HUES6 (cell line): ENCODE data around the gene SCYL3.
"Not testable (repeated sequence)": the region's sequence is repeated elsewhere in the genome, so short reads cannot be mapped to it uniquely, and the experiment has no call there.

Experiments used
- H3K27ac ChIP-seq: 2 replicates; pipeline ENCODE4 v1.7.0; 2013; ENCODE audit warnings: low read depth, mild to moderate bottlenecking, low read length, inconsistent platforms
- H3K27me3 ChIP-seq: 2 replicates; pipeline ENCODE4 v1.6.1; 2013; ENCODE audit warnings: low read length; ENCODE audit not compliant: control insufficient read depth, insufficient read depth
- H3K36me3 ChIP-seq: 2 replicates; pipeline ENCODE4 v1.6.1; 2013; ENCODE audit warnings: low read length; ENCODE audit not compliant: control insufficient read depth, insufficient read depth
- H3K4me1 ChIP-seq: 2 replicates; pipeline ENCODE4 v1.6.1; 2013; ENCODE audit warnings: low read length; ENCODE audit not compliant: control insufficient read depth, insufficient read depth
- H3K4me3 ChIP-seq: 2 replicates; pipeline ENCODE4 v1.5.1; 2013; ENCODE audit warnings: low read depth, low read length
- H3K9ac ChIP-seq: one replicate; pipeline ENCODE4 v1.6.1; 2013; ENCODE audit warnings: mild to moderate bottlenecking, low read length
- H3K9me3 ChIP-seq: 2 replicates; pipeline ENCODE4 v1.6.1; 2013; ENCODE audit warnings: low read depth, low read length; ENCODE audit not compliant: control insufficient read depth, insufficient read depth

The SCYL3 gene

DNA sequence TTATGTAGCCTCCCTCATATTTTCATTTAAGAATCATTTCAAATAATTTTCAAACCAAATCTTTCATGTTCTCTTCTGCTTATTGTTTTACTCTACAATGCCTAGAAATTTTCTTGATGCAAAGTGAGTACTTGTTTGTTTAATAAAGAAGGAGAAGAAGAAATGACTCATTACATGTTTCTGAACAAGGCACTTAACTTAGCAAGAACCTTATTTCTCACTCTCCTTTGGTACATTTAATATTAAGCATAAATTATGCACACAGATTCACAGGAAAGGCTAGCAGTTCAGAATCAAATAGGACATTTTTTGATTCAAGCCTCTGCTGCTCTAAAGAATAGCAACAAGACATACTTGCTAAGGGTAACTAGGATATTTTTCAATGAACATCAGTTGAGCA is 9.1 kb downstream of the SCYL3 start:
- no peak overlapping the region for H3K4me3 ChIP-seq
- H3K36me3 ChIP-seq, result peaks cover 33% of the 10 kb centered on the region
- H3K4me1 ChIP-seq, result 0 out of 2 replicates have a peak, but pooled peaks cover 2% of the 10 kb centered on the region
- no peak overlapping the region for H3K9ac ChIP-seq
- H3K27me3 ChIP-seq, result no peaks in the 10 kb centered on the region
- no peaks in the 10 kb centered on the region for H3K9me3 ChIP-seq
- H3K27ac ChIP-seq, result no peak overlapping the region

DNA sequence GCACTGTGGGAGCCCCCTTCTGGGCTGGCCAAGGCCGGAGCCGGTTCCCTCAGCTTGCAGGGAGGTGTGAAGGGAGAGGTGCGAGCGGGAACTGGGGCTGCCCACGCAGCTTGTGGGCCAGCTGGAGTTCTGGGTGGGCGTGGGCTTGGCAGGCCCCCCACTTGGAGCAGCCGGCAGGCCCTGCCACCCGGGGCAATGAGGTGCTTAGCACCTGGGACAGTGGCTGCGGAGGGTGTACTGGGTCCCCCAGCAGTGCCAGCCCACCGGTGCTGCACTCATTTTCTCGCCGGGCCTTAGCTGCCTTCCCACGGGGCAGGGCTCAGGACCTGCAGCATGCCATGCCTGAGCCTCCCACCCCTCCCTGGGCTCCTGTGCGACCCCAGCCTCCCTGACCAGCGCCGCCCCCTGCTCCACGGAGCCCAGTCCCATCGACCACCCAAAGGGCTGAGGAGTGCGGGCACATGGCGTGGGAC is 11.6 kb downstream of the SCYL3 start:
- H3K27ac ChIP-seq, result no peak overlapping the region
- H3K9me3 ChIP-seq, result no peaks in the 10 kb centered on the region
- H3K36me3 ChIP-seq, result peaks cover 35% of the 10 kb centered on the region
- H3K4me3 ChIP-seq, result no peak overlapping the region
- H3K4me1 ChIP-seq, result no peaks in the 10 kb centered on the region
- H3K9ac ChIP-seq, result no peak overlapping the region
- no peaks in the 10 kb centered on the region for H3K27me3 ChIP-seq

DNA sequence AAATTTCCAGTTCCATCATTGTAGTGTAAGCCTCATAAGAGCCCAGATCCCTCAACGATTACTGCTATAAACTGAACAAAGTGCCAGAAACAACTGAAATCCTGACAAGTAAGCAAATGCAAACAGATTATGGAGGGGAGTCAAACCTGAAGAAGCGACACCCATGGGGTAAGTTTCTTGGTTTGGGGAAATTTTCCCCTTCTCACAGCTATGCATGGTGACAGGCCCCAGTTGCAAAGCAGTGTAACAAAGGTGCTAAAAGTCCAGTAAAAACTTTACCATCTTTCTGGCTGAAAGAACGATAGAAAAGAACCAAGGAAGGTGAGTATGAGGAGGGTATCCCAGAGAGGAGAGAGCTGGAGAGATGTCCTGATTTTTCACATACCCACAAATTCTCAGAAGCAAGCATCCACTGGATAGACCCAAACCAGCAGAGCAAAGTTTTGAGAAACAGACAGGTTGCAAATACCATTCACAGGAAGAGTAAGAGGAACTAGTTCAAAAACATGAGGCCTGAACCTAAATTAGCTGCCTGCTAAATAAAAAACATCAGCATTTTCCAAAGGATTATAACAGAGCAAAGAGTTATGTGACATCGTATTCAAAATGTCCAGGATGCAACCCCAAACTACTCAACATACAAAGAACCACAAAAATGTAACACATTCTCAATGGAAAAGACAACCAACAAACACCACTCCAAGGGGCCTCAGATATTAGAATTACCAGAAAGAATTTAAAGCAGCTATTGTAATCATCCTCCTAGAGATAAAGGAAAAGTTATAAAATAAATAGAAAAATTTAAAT is 14.5 kb downstream of the SCYL3 start:
- Histone ChIP-seq H3K4me1 (no peaks in the 10 kb centered on the region), H3K36me3 (peaks cover 43% of the 10 kb centered on the region), H3K9ac (no peak overlapping the region), H3K4me3 (no peak overlapping the region), H3K27me3 (no peaks in the 10 kb centered on the region), H3K27ac (no peak overlapping the region), H3K9me3 (no peaks in the 10 kb centered on the region)

DNA sequence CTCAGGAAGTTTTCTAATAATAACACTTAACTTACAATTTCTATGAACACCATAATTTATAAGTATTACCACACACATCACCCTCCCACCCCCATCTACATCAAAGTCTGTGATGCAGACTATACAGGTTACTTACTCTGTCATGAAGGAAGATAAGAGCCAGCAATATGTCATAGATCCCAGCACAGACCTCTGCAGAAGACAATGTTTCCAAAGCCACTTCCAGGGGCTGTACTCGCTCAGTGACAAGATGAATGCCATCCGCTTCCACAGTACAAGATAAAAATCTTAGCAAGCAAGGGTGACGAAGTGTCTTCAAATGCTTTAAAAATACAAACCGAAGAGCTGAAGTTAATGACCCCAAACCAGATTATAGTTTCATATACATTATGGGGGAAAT is 15.2 kb downstream of the SCYL3 start:
- Histone ChIP-seq H3K9ac (no peak overlapping the region), H3K27ac (no peak overlapping the region), H3K36me3 (peaks cover 50% of the 10 kb centered on the region), H3K9me3 (no peaks in the 10 kb centered on the region; the same call in 1 of the 2 replicates), H3K4me3 (no peak overlapping the region), H3K4me1 (no peaks in the 10 kb centered on the region), H3K27me3 (no peaks in the 10 kb centered on the region)

DNA sequence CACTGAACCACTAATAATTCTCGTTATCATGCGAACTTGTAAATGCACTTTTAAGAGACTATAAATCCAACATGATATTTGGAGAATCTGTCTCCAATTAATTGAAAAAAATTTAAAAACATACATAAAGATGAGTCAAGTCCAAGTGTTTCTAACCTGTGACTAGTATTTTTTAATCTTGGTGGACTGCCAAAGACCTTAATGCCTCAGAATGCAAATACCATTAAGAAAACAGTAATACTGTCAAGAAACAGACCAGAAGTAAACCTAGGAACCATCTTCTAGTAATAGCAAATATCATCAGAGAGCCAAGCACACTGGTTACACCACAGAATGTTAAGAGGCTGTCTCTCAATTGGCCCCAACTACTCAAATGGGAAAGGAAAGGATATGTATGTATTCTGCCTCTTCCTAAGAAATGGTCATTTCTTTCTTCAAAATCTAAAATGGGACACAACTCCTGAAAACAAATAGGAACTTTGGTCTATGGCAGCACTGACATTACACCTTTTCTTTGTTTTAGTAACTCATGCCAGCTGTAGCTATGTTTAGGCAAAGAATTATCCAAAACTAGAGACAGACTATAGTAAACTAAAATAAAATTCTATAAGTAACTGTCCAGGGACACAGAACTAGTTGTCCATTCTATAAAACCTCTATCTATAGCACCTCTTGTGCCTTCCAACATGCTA is 15.8 kb downstream of the SCYL3 start:
- Histone ChIP-seq H3K9ac (no peak overlapping the region), H3K36me3 (peaks cover 51% of the 10 kb centered on the region), H3K4me3 (no peak overlapping the region), H3K4me1 (no peaks in the 10 kb centered on the region), H3K27ac (no peak overlapping the region), H3K27me3 (no peaks in the 10 kb centered on the region), H3K9me3 (peaks cover 3% of the 10 kb centered on the region; the same call in 1 of the 2 replicates)

DNA sequence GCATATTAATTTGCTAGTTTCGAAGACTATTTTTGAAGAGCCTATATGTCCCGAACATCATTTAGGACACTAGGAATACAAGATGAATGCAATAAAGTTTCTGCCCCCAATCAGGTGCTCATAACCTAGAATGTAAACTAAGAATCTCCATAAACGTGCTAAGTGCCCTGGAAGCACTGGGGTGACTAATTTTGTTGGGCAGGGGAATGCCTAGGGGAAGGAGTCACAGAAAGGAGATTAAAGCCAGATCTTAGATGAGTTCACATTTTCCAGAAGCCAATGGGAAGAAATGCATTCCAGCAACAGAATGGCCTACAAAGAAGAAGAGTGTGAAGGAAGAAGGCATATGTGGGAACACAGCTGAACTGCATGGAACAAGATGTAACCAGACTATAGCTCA is 19.5 kb downstream of the SCYL3 start:
- Histone ChIP-seq H3K27ac (no peak overlapping the region), H3K36me3 (peaks cover 84% of the 10 kb centered on the region), H3K9me3 (peaks cover 15% of the 10 kb centered on the region), H3K4me1 (no peaks in the 10 kb centered on the region), H3K27me3 (no peaks in the 10 kb centered on the region), H3K9ac (no peak overlapping the region), H3K4me3 (no peak overlapping the region)

DNA sequence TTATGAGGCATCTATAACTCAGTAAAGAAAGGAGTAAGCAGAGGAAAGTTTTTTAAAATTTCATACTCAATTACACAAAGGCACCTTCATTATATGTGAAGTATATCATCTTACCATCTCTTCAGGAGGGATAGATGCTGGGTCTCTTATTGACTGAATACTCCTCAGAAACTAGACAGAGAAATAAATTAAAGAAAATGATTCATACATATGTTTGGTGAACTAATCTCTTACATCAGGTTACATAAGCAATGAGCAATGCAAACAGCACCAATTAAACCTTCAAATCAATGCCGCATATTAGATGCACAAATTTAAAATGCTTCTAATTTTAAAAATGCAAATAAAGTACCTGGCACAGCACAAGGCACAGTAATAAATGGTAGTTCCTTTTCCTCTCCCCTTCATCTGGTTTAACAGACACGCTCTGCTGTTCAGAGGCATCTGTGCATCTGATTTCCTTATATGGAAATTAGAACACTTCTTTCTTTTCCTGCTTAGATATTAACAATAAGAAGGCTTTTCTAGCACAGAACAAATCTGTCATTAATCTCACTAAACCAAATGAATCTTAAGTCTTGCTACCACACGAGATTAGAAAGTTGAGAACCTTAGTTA is 20.0 kb downstream of the SCYL3 start:
- Histone ChIP-seq H3K27me3 (no peaks in the 10 kb centered on the region), H3K9ac (no peak overlapping the region), H3K9me3 (peaks cover 15% of the 10 kb centered on the region), H3K4me3 (no peak overlapping the region), H3K27ac (no peak overlapping the region), H3K36me3 (peaks cover 90% of the 10 kb centered on the region), H3K4me1 (no peaks in the 10 kb centered on the region)

DNA sequence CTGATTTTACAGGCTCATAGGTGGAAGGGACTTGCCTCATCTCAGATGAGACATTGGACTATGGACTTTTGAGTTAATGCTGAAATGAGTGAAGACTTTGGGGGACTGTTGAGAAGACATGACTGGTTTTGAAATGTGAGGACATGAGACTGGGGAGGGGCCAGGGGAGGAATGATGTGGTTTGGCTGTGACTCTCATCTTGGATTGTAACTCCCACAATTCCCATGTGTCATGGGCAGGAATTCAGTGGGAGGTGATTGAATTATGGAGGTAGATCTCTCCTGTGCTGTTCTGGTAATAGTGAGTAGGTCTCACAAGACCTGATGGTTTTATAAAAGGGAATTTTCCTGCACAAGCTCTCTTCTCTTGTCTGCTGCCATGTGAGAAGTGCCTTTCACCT is 20.8 kb downstream of the SCYL3 start:
- H3K27ac ChIP-seq, result no peak overlapping the region
- no peaks in the 10 kb centered on the region for H3K4me1 ChIP-seq
- H3K27me3 ChIP-seq, result no peaks in the 10 kb centered on the region
- peaks cover 92% of the 10 kb centered on the region for H3K36me3 ChIP-seq
- no peak overlapping the region for H3K9ac ChIP-seq
- no peak overlapping the region for H3K4me3 ChIP-seq
- H3K9me3 ChIP-seq, result peaks cover 15% of the 10 kb centered on the region

DNA sequence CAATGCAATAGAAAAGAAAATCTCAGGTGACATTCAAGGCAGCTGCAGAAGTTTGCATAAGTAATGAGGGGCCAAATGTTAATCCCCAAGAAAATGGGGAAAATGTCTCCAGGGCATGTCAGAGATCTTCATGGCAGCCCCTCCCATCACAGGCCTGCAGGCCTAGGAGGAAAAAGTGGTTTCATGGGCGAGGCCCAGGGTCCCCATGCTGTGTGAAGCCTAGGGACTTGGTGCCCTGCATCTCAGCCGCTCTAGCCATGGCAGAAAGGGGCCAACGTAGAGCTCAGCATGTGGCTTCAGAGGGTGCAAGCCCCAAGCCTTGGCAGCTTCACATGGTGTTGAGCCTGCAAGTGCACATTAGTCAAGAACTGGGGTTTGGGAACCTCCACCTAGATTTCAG is 21.7 kb downstream of the SCYL3 start:
- not testable (repeated sequence) for H3K4me1 ChIP-seq, H3K27ac ChIP-seq, H3K9ac ChIP-seq, H3K4me3 ChIP-seq, H3K27me3 ChIP-seq
- Histone ChIP-seq H3K9me3 (peaks cover 15% of the 10 kb centered on the region), H3K36me3 (peaks cover 93% of the 10 kb centered on the region)

DNA sequence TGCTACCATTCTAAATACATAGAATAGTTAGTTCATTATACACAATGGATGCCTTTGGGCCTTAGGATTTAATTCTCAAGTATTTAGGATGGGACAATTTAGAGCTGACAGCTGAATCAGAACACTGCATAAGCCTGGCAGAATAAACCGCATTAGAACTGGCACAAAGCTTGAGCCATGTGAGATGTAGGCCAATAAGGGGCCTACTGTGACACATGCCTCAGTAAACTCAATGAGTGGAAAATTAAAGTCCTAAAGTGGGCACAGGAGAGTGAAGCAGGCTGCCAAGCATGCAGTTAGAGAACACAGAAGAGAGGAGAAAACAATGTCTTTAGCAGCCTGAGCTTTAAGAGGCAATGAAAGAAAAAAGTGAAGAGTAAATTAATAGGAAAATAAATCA is 24.3 kb downstream of the SCYL3 start:
- no peak overlapping the region for H3K4me3 ChIP-seq
- H3K36me3 ChIP-seq, result peaks cover 96% of the 10 kb centered on the region
- H3K9me3 ChIP-seq, result peaks cover 15% of the 10 kb centered on the region
- H3K27ac ChIP-seq, result no peak overlapping the region
- H3K4me1 ChIP-seq, result no peaks in the 10 kb centered on the region
- no peak overlapping the region for H3K9ac ChIP-seq
- H3K27me3 ChIP-seq, result no peaks in the 10 kb centered on the region

DNA sequence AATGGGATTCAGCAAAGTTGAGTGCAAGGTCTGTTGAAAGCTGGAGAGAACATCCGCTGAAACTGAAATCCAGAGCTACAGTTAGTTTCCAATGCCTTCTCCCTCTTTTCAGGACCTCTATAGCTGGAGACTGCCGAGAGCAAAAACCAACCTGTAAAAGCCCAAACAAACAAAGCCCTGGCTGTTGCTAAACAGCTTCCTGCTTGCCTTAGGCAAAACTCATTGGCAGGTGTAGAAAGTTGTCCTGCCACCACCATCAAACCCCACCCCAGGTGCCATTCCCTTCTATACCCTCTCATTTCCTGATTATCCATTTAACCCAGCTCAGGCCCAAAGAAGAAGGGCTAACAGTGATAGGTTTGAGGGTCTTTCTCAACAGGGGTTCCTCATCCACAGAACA is 24.7 kb downstream of the SCYL3 start:
- peaks cover 96% of the 10 kb centered on the region for H3K36me3 ChIP-seq
- peaks cover 15% of the 10 kb centered on the region for H3K9me3 ChIP-seq
- H3K9ac ChIP-seq, result no peak overlapping the region
- no peaks in the 10 kb centered on the region for H3K27me3 ChIP-seq
- H3K27ac ChIP-seq, result no peak overlapping the region
- H3K4me3 ChIP-seq, result no peak overlapping the region
- no peaks in the 10 kb centered on the region for H3K4me1 ChIP-seq
